Fibroblast of lung (primary cell): ENCODE results near the gene RMDN2.

ENCODE experiments used
- CTCF ChIP-seq, 2 donors: IDR thresholded peaks in 1 of 2; conservative IDR thresholded peaks in 1 of 2; 1 replicate in 1 of 2; 2 replicates in 1 of 2; pipeline ENCODE4 v1.5.1; 2011 to 2012; ENCODE audit warnings: low read length in 2 of 2, control low read depth in 1 of 2, inconsistent platforms in 1 of 2, low read depth in 1 of 2, mild to moderate bottlenecking in 1 of 2
- EZH2 ChIP-seq: IDR thresholded peaks from 2 replicates; pipeline ENCODE4 v1.5.1; 2012; ENCODE audit warnings: low read length, control low read depth, mild to moderate bottlenecking; ENCODE audit errors: missing control alignments

- TF ChIP-seq CTCF (conservative IDR thresholded peaks at IDR 0.05 in 1 of 2, IDR thresholded peaks at IDR 0.05 in 1 of 2; ENCODE audit: low read depth in 1 of 2, low read length in 2 of 2) (peak; percentile 77 to 83), EZH2 (no peak)
These were observed 34.1 kb upstream of the RMDN2 start for GRCh38 chr2:37890893-37891495.
